Measurements from ENCODE around the gene SGK1. TPM values are rescaled to one million over a fixed set of nuclear protein-coding genes. Genes with fewer than 3 reads are reported as not detected.
"Not testable (repeated sequence)": the region's sequence is repeated elsewhere in the genome, so short reads cannot be mapped to it uniquely, and the experiment has no call there.

Gene SGK1
- total RNA-seq, 6 donors from 2014 or later: 118 to 426 (median 199) TPM

GRCh38 chr6:134207421-134207820, 110.5 kb downstream of the SGK1 start:
- no peak overlapping the region for H3K4me3 ChIP-seq
- WGBS, 2 donors: 86 to 93% methylated on average over 4 of the region's 4 CpGs
- no peaks in the 10 kb centered on the region for H3K27me3 ChIP-seq
- DNase-seq: no peak
- no peak for ATAC-seq (ENCODE audit: low FRiP score in 2 of 2)
- peaks cover 0 to 5% (median 0%) of the 10 kb centered on the region in 4 donors for H3K4me1 ChIP-seq
- peaks cover 0 to 9% (median 2%) of the 10 kb centered on the region in 4 donors for H3K9me3 ChIP-seq
- no peak for TF ChIP-seq POLR2AphosphoS5 (IDR thresholded peaks at IDR 0.05)
- TF ChIP-seq POLR2A (IDR thresholded peaks at IDR 0.05): no peak
- no peak for TF ChIP-seq EP300 (IDR thresholded peaks at IDR 0.05)
- TF ChIP-seq CTCF (IDR thresholded peaks at IDR 0.05): no peak
- H3K36me3 ChIP-seq: no peaks in the 10 kb centered on the region
- H3K27ac ChIP-seq: no peak overlapping the region

- 91 to 92% methylated on average over 4 of the region's 4 CpGs for WGBS, 2 donors
- no peak overlapping the region for H3K4me3 ChIP-seq
- ATAC-seq (ENCODE audit: low FRiP score in 2 of 2) (no peak), DNase-seq (no peak)
- H3K27ac ChIP-seq: no peak overlapping the region
- no peaks in the 10 kb centered on the region for H3K36me3 ChIP-seq
- TF ChIP-seq EP300 (IDR thresholded peaks at IDR 0.05) (no peak), CTCF (IDR thresholded peaks at IDR 0.05) (no peak), POLR2A (IDR thresholded peaks at IDR 0.05) (no peak), POLR2AphosphoS5 (IDR thresholded peaks at IDR 0.05) (no peak)
- H3K9me3 ChIP-seq: peaks cover 0 to 9% (median 2%) of the 10 kb centered on the region in 4 donors
- H3K27me3 ChIP-seq: no peaks in the 10 kb centered on the region
- no peaks in the 10 kb centered on the region for H3K4me1 ChIP-seq
Observed at GRCh38 chr6:134205366-134205765, 112.5 kb downstream of the SGK1 start.

DNA sequence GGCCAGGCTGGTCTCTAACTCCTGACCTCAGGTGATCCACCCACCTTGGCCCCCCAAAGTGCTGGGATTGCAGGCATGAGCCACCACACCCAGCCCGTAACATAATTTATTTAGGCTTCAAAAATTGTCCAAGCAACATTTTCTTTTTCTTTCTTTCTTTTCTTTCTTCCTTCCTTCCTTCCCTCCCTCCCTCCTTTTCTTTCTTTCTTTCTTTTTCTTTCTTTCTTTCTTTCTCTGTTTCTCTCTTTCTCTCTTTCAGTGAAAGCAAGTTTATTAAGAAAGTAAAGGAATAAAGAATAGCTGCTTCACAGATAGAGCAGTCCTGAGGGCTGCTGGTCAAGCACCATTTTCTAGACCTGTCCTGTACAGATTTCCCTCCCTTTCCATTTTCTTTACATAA, 113.2 kb downstream of the SGK1 start:
- 93 to 100% methylated on average over 1 of the region's 1 CpG for WGBS, 2 donors
- ATAC-seq (ENCODE audit: low FRiP score in 2 of 2); H3K27ac ChIP-seq; H3K4me3 ChIP-seq; DNase-seq; H3K9me3 ChIP-seq; H3K4me1 ChIP-seq; H3K36me3 ChIP-seq; H3K27me3 ChIP-seq: not testable (repeated sequence)

DNA sequence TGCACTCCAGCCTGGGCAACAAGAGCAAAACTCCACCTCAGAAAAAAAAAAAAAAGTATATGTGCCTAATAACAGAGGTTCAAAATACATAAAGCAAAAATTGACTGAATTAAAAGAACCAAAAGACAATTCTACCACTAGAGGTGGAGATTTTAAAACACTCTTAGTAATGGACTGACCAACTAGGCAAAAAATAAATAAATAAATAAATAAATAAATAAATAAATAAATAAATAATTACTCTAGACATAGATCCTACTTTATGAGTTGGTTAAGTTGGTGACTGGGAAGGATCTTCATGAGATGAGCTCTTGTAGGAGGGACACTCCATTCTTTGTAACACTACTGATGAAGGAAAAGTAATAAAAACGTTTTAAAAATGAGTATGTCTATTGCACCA, 113.9 kb downstream of the SGK1 start:
- Histone ChIP-seq H3K4me1 (no peaks in the 10 kb centered on the region), H3K36me3 (no peaks in the 10 kb centered on the region), H3K4me3 (no peak overlapping the region), H3K27ac (no peak overlapping the region), H3K9me3 (peaks cover 0 to 9% (median 2%) of the 10 kb centered on the region in 4 donors), H3K27me3 (no peaks in the 10 kb centered on the region)
- 52 to 89% methylated on average over 1 of the region's 1 CpG for WGBS, 2 donors
- TF ChIP-seq POLR2A (IDR thresholded peaks at IDR 0.05) (no peak), CTCF (IDR thresholded peaks at IDR 0.05) (no peak)
- ATAC-seq (ENCODE audit: low FRiP score in 2 of 2) (no peak), DNase-seq (no peak)

DNA sequence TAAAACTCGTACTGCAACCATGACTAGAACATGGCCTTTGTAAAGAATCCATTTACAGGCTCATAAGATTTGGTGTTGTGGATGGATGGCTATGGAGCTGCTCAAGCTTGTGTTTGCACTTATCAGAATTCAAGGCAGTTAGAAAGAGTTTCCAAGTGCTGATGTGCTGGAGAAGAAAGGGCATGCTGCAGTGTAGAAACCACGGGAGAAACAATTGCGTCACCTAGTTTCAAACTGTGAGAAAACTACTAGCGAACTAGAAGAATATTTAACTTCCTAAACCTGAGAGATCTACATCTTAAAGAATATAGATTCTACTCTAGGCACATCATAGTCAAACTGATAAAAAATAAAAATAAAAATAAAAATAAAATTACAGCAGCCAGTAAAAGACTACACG, 116.2 kb downstream of the SGK1 start:
- DNase-seq (no peak), ATAC-seq (ENCODE audit: low FRiP score in 2 of 2) (no peak)
- H3K27me3 ChIP-seq: no peaks in the 10 kb centered on the region
- no peaks in the 10 kb centered on the region for H3K4me1 ChIP-seq
- TF ChIP-seq POLR2AphosphoS5 (IDR thresholded peaks at IDR 0.05): no peak
- TF ChIP-seq POLR2A (IDR thresholded peaks at IDR 0.05): no peak
- TF ChIP-seq EP300 (IDR thresholded peaks at IDR 0.05): no peak
- no peak for TF ChIP-seq CTCF (IDR thresholded peaks at IDR 0.05)
- H3K9me3 ChIP-seq: peaks cover 0 to 9% (median 2%) of the 10 kb centered on the region in 4 donors
- no peaks in the 10 kb centered on the region for H3K36me3 ChIP-seq
- no peak overlapping the region for H3K27ac ChIP-seq
- WGBS, 2 donors: 70 to 83% methylated on average over 5 of the region's 5 CpGs
- no peak overlapping the region for H3K4me3 ChIP-seq
